SH-SY5Y (cell line): ENCODE data around the gene KCNJ16.

Source experiments
- GATA2 ChIP-seq: IDR thresholded peaks from 2 replicates; pipeline ENCODE4 v1.6.1; 2011; ENCODE audit warnings: mild to moderate bottlenecking, low read depth, low read length
- GATA3 ChIP-seq: IDR thresholded peaks from 2 replicates; pipeline ENCODE4 v1.6.1; 2011; ENCODE audit warnings: low read depth, mild to moderate bottlenecking, low read length, moderate library complexity

- TF ChIP-seq GATA2 (no peak), GATA3 (no peak)
Observed at GRCh38 chr17:70059649-70060048, 15.4 kb upstream of the KCNJ16 start.
